Endothelial cell of umbilical vein (primary cell): ENCODE data around the gene ECM2. TPM values are rescaled to one million over a fixed set of nuclear protein-coding genes. Genes with fewer than 3 reads are reported as not detected.

ENCODE experiments used
- BruUV-seq: library from RNA; stranded (reverse); fragments of 400-500 nt; replicated peaks from 2 replicates; lab custom pipeline; 2021; lab: Mats Ljungman, UMichigan
- CTCF ChIA-PET: fragments of 300-600, 350-600 bp; sonication (Branson Sonifier 250); formaldehyde crosslinking; loops from one replicate; lab custom pipeline; 2021; ENCODE audit warnings: antibody characterized with exemption, inconsistent platforms; lab: Charles Lee
- POLR2A ChIA-PET: fragments of 300-600, 350-600 bp; sonication (Branson Sonifier 250); formaldehyde crosslinking; loops from one replicate; lab custom pipeline; 2021; ENCODE audit warnings: antibody characterized with exemption, inconsistent platforms; lab: Charles Lee
- DNase-seq: peaks from one replicate; pipeline ENCODE4 v3.0.0-alpha.2; 2011; ENCODE audit warnings: low read depth, low spot score
- FAIRE-seq: peaks from 2 replicates; lab custom pipeline; 2011; peaks lifted over from hg19 to GRCh38; lab: Jason Lieb, UNC
- H2AFZ ChIP-seq: 2 replicates; pipeline ENCODE4 v1.6.0; 2012; ENCODE audit warnings: low read depth, low read length, control low read depth, inconsistent platforms
- H3K27ac ChIP-seq: 2 replicates; pipeline ENCODE4 v1.5.1; 2011; ENCODE audit warnings: low read depth, mild to moderate bottlenecking, control low read depth, low read length, moderate library complexity; ENCODE audit not compliant: insufficient read depth
- H3K27me3 ChIP-seq, 2 experiments: 2 replicates each; pipeline versions ENCODE4 v1.6.0 to v1.6.1; 2011; ENCODE audit warnings: low read length in 2 of 2, mixed read lengths in 1 of 2; ENCODE audit not compliant: control insufficient read depth in 2 of 2, insufficient read depth in 2 of 2
- H3K36me3 ChIP-seq, 2 experiments: 2 replicates in 1 of 2; 3 replicates in 1 of 2; pipeline ENCODE4 v1.5.1; 2011; ENCODE audit warnings: low read length in 2 of 2, mild to moderate bottlenecking in 1 of 2, moderate library complexity in 1 of 2; ENCODE audit not compliant: control insufficient read depth in 2 of 2, insufficient read depth in 2 of 2; ENCODE audit errors: extremely low read depth in 1 of 2
- H3K4me1 ChIP-seq: 3 replicates; pipeline ENCODE4 v1.5.1; 2011; ENCODE audit warnings: mild to moderate bottlenecking, low read length; ENCODE audit not compliant: control insufficient read depth, insufficient read depth; ENCODE audit errors: extremely low read depth
- H3K4me2 ChIP-seq: 2 replicates; pipeline ENCODE4 v1.6.1; 2011; ENCODE audit warnings: low read length, control low read depth, mixed read lengths; ENCODE audit not compliant: insufficient read depth
- H3K4me3 ChIP-seq, 3 experiments: fragments of 200-600 bp in 1 of 3; sonication (generic), shearing (Covaris generic) in 1 of 3; replicated peaks in 1 of 3; 2 replicates each; pipeline ENCODE4 v1.5.1; 2011 to 2016; ENCODE audit warnings: control low read depth in 3 of 3, low read length in 3 of 3, mild to moderate bottlenecking in 2 of 3, inconsistent platforms in 1 of 3, low read depth in 1 of 3, moderate library complexity in 1 of 3; ENCODE audit not compliant: insufficient read depth in 1 of 3
- H3K79me2 ChIP-seq: 2 replicates; pipeline ENCODE4 v1.6.0; 2012; ENCODE audit warnings: low read length, inconsistent platforms; ENCODE audit not compliant: control insufficient read depth, insufficient read depth
- H3K9ac ChIP-seq: replicated peaks from 2 replicates; pipeline ENCODE3; 2011; ENCODE audit warnings: low read length, control low read depth; ENCODE audit not compliant: insufficient read depth; ENCODE audit errors: extremely low read depth
- H3K9me1 ChIP-seq: replicated peaks from 3 replicates; pipeline ENCODE4 v1.6.0; 2011; ENCODE audit warnings: mild to moderate bottlenecking, low read length; ENCODE audit not compliant: control insufficient read depth, insufficient read depth; ENCODE audit errors: extremely low read depth
- H3K9me3 ChIP-seq: replicated peaks from 2 replicates; pipeline ENCODE4 v1.5.1; 2012; ENCODE audit warnings: low read length, inconsistent platforms; ENCODE audit not compliant: control insufficient read depth, insufficient read depth
- H4K20me1 ChIP-seq: replicated peaks from 2 replicates; pipeline ENCODE3; 2011; ENCODE audit warnings: mild to moderate bottlenecking, low read length; ENCODE audit not compliant: control insufficient read depth, insufficient read depth; ENCODE audit errors: extremely low read depth
- EZH2 ChIP-seq: IDR thresholded peaks from 2 replicates; pipeline ENCODE4 v1.6.1; 2012; ENCODE audit warnings: borderline replicate concordance, low read depth, mild to moderate bottlenecking, moderate library complexity, low read length, inconsistent platforms; ENCODE audit not compliant: severe bottlenecking
- FOS ChIP-seq: IDR thresholded peaks from 2 replicates; pipeline ENCODE4 v1.6.1; 2011; ENCODE audit warnings: mild to moderate bottlenecking, low read length, moderate library complexity, borderline replicate concordance; ENCODE audit not compliant: insufficient read depth
- GATA2 ChIP-seq: IDR thresholded peaks from 2 replicates; pipeline ENCODE4 v1.7.0; 2011; ENCODE audit warnings: low read depth, mild to moderate bottlenecking, moderate library complexity, mixed read lengths, low read length; ENCODE audit not compliant: insufficient read length, insufficient read depth
- JUN ChIP-seq: IDR thresholded peaks from 2 replicates; pipeline ENCODE4 v1.6.1; 2011; ENCODE audit warnings: borderline replicate concordance, low read depth; ENCODE audit not compliant: insufficient read length, insufficient read depth
- MYC ChIP-seq: IDR thresholded peaks from one replicate; pipeline ENCODE4 v1.6.1; 2011; ENCODE audit warnings: mild to moderate bottlenecking, low read depth, low read length
- POLR2A ChIP-seq: IDR thresholded peaks from 2 replicates; pipeline ENCODE4 v1.6.1; 2012; ENCODE audit warnings: low read depth, mild to moderate bottlenecking, control low read depth, low read length
- POLR2AphosphoS5 ChIP-seq: IDR thresholded peaks from 2 replicates; pipeline ENCODE4 v1.6.1; 2012; ENCODE audit warnings: low read depth, mild to moderate bottlenecking, control low read depth, low read length, moderate library complexity; ENCODE audit not compliant: insufficient read depth
- dilution Hi-C: fragments of 300-500 bp; cut with MboI; formaldehyde crosslinking; loops from one replicate; pipeline ENCODE4 v1.15.0; 2019; ENCODE audit warnings: low sequenced_read_pairs; ENCODE audit not compliant: extremely low pct_ligation_motif_present
- intact Hi-C: fragments of 100-400 bp; cut with micrococcal nuclease; formaldehyde crosslinking; loops from one replicate; pipeline ENCODE4 v1.10.0; 2022
- polyA plus RNA-seq, 4 experiments: library from polyadenylated mRNA; depleted of rRNA in 3 of 4; stranded (reverse) in 3 of 4; unstranded in 1 of 4; fragments of >200 nt; gene quantifications; 2 replicates each; pipeline versions ENCODE4 v1.2.1 to v1.2.3, GENCODE V29; 2011 to 2012; ENCODE audit warnings: missing spikeins in 1 of 4
- total RNA-seq: library from RNA; stranded (reverse); gene quantifications from 2 replicates; pipeline ENCODE4 v1.2.3, GENCODE V29; 2021
- TF ChIP-seq, protein P1 (sequence below), 2 donors: IDR thresholded peaks; 1 replicate in 1 of 2; 2 replicates in 1 of 2; pipeline ENCODE4 v1.5.1; 2011; ENCODE audit warnings: low read length in 2 of 2, mild to moderate bottlenecking in 2 of 2, moderate library complexity in 2 of 2, control low read depth in 1 of 2, inconsistent platforms in 1 of 2, low read depth in 1 of 2; ENCODE audit not compliant: insufficient read depth in 1 of 2; ENCODE audit errors: extremely low read depth in 1 of 2
- TF ChIP-seq, protein P2 (sequence below): IDR thresholded peaks from 2 replicates; pipeline ENCODE4 v1.6.1; 2011; ENCODE audit not compliant: insufficient read depth, insufficient read length

ECM2 gene
- total and polyA plus RNA-seq, 2 donors (not counting 3 experiments of a cell fraction or from before 2014, with no cell fraction given), result 0.03 TPM; not detected in 1

DNA sequence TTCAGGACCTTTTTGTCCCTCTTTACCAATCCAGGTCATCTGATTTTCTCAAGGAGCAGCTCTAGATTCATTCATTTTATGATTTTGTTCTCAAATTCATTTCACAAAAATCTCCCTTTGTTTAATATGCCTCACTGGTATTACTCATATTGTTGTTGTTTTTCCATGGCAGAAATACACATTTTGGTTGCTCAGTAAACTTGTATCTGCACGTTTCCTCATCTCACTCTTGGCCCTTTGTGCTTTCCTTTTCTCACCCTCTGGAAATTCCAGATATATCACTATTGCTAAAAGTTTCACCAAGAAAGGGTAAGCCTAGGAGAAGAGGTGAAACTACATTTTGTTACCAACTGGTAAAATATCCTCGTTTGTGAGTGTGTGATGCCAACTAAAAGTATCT is 68.3 kb downstream of the ECM2 start:
- intact Hi-C loops, result no loop called here
- H2AFZ ChIP-seq, result no peak overlapping the region
- DNase-seq (no peak), FAIRE-seq (no peak)
- no peak for TF ChIP-seq FOS
- no peak for TF ChIP-seq POLR2A
- TF ChIP-seq, protein P1, sequence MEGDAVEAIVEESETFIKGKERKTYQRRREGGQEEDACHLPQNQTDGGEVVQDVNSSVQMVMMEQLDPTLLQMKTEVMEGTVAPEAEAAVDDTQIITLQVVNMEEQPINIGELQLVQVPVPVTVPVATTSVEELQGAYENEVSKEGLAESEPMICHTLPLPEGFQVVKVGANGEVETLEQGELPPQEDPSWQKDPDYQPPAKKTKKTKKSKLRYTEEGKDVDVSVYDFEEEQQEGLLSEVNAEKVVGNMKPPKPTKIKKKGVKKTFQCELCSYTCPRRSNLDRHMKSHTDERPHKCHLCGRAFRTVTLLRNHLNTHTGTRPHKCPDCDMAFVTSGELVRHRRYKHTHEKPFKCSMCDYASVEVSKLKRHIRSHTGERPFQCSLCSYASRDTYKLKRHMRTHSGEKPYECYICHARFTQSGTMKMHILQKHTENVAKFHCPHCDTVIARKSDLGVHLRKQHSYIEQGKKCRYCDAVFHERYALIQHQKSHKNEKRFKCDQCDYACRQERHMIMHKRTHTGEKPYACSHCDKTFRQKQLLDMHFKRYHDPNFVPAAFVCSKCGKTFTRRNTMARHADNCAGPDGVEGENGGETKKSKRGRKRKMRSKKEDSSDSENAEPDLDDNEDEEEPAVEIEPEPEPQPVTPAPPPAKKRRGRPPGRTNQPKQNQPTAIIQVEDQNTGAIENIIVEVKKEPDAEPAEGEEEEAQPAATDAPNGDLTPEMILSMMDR (IDR thresholded peaks at IDR 0.05; ENCODE audit: extremely low read depth in 1 of 2, insufficient read depth in 1 of 2, low read depth in 1 of 2, low read length in 2 of 2), result no peak
- no peak for TF ChIP-seq EZH2
- TF ChIP-seq GATA2, result no peak
- TF ChIP-seq POLR2AphosphoS5, result no peak
- no peak for TF ChIP-seq JUN
- TF ChIP-seq MYC, result no peak
- TF ChIP-seq, protein P2, sequence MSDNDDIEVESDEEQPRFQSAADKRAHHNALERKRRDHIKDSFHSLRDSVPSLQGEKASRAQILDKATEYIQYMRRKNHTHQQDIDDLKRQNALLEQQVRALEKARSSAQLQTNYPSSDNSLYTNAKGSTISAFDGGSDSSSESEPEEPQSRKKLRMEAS, result no peak
- H3K4me3 ChIP-seq, result no peak overlapping the region
- H3K9me3 ChIP-seq, result no peaks in the 10 kb centered on the region
- H3K79me2 ChIP-seq, result no peaks in the 10 kb centered on the region
- dilution Hi-C loops, result no loop called here
- no peaks in the 10 kb centered on the region for H3K4me1 ChIP-seq
- H3K4me2 ChIP-seq, result no peak overlapping the region
- no TSS peak for BruUV-seq
- H4K20me1 ChIP-seq, result no peaks in the 10 kb centered on the region
- no peak overlapping the region for H3K9ac ChIP-seq
- ChIA-PET POLR2A (no interaction called here), CTCF (no interaction called here)
- no peaks in the 10 kb centered on the region for H3K36me3 ChIP-seq
- H3K9me1 ChIP-seq, result no peaks in the 10 kb centered on the region
- no peak overlapping the region for H3K27ac ChIP-seq
- no peaks in the 10 kb centered on the region for H3K27me3 ChIP-seq
